HG02610 (cell line): ENCODE measurements around the gene ZSCAN5C.
"Not testable (repeated sequence)": the region's sequence is repeated elsewhere in the genome, so short reads cannot be mapped to it uniquely, and the experiment has no call there.

Experiments
- ATAC-seq: cut with Tn5 transposase; IDR thresholded peaks from one replicate; pipeline ENCODE4 v1.9.1; 2021; ENCODE audit warnings: mild to moderate bottlenecking, moderate library complexity; ENCODE audit not compliant: unreplicated experiment

The ZSCAN5C gene

GRCh38 chr19:56191115-56191514 is 11.0 kb upstream of the ZSCAN5C start:
- no peak for ATAC-seq

GRCh38 chr19:56191711-56192110 is 10.4 kb upstream of the ZSCAN5C start:
- ATAC-seq, result no peak

GRCh38 chr19:56193981-56194640 is 8.0 kb upstream of the ZSCAN5C start:
- no peak for ATAC-seq

GRCh38 chr19:56197646-56198045 is 4.4 kb upstream of the ZSCAN5C start, which contains the start of gene ZSCAN5B:
TSS of gene ZSCAN5B (minus strand) at chr19:56197783. CDS start at chr19:56193052, 4,731 bp downstream.
- not testable (repeated sequence) for ATAC-seq

GRCh38 chr19:56199687-56200086 is 2.4 kb upstream of the ZSCAN5C start:
- ATAC-seq, result no peak

GRCh38 chr19:56207581-56207980 is 5.5 kb downstream of the ZSCAN5C start:
- ATAC-seq, result not testable (repeated sequence)

- no peak for ATAC-seq
Observed at GRCh38 chr19:56209091-56209490, 7.0 kb downstream of the ZSCAN5C start.

GRCh38 chr19:56210036-56210435 is 8.0 kb downstream of the ZSCAN5C start:
- ATAC-seq, result not testable (repeated sequence)

- ATAC-seq, result no peak
Observed at GRCh38 chr19:56211718-56212117, 9.6 kb downstream of the ZSCAN5C start.

GRCh38 chr19:56217039-56217949 is 15.2 kb downstream of the ZSCAN5C start:
- ATAC-seq, result no peak

- ATAC-seq, result no peak
Observed at GRCh38 chr19:56218961-56219360, 16.9 kb downstream of the ZSCAN5C start.

- ATAC-seq, result not testable (repeated sequence)
Observed at GRCh38 chr19:56221442-56221841, 19.4 kb downstream of the ZSCAN5C start.

- no peak for ATAC-seq
Observed at GRCh38 chr19:56221851-56222250, 19.8 kb downstream of the ZSCAN5C start.

- no peak for ATAC-seq
Observed at GRCh38 chr19:56222901-56223300, 20.8 kb downstream of the ZSCAN5C start.

- no peak for ATAC-seq
Observed at GRCh38 chr19:56223481-56223880, 21.4 kb downstream of the ZSCAN5C start.

- no peak for ATAC-seq
Observed at GRCh38 chr19:56245121-56245740, 43.2 kb downstream of the ZSCAN5C start.

- ATAC-seq, result not testable (repeated sequence)
Observed at GRCh38 chr19:56245764-56246163, 43.7 kb downstream of the ZSCAN5C start.

GRCh38 chr19:56248736-56249338 is 46.8 kb downstream of the ZSCAN5C start:
- ATAC-seq, result not testable (repeated sequence)

- ATAC-seq, result no peak
Observed at GRCh38 chr19:56252699-56253422, 50.8 kb downstream of the ZSCAN5C start.

- ATAC-seq, result no peak
Observed at GRCh38 chr19:56253737-56254136, 51.7 kb downstream of the ZSCAN5C start.
